ENCODE measurements around the gene RELB. TPM values are rescaled to one million over a fixed set of nuclear protein-coding genes. Genes with fewer than 3 reads are reported as not detected.

RELB gene
- total and polyA plus RNA-seq, 9 of the 15 experiments (the other 6 are each of a cell fraction or from before 2014, with no cell fraction given), result 0.15 to 1.1 (median 0.28) TPM; not detected in 2

- TF ChIP-seq ZBTB40 (IDR thresholded peaks at IDR 0.05) (no peak), ZBTB40 (CRISPR knock-in tag; IDR thresholded peaks at IDR 0.05) (no peak), HNRNPLL (IDR thresholded peaks at IDR 0.05; ENCODE audit: low read depth, low read length, poor library complexity, severe bottlenecking) (no peak), SMAD4 (CRISPR knock-in tag; conservative IDR thresholded peaks at IDR 0.05) (no peak), CEBPZ (IDR thresholded peaks at IDR 0.05; ENCODE audit: borderline replicate concordance, low read depth, low read length) (no peak), HMG20A (CRISPR knock-in tag; conservative IDR thresholded peaks at IDR 0.05) (no peak), NRF1 (conservative IDR thresholded peaks at IDR 0.05 in 1 of 2, IDR thresholded peaks at IDR 0.05 in 1 of 2) (no peak), SETDB1 (IDR thresholded peaks at IDR 0.05; ENCODE audit: low read length) (no peak), SMARCA5 (IDR thresholded peaks at IDR 0.05) (no peak), SREBF1 (IDR thresholded peaks at IDR 0.05; ENCODE audit: borderline replicate concordance, low read depth, low read length) (no peak), ZNF586 (CRISPR knock-in tag; conservative IDR thresholded peaks at IDR 0.05) (no peak), ZKSCAN8 (CRISPR knock-in tag; IDR thresholded peaks at IDR 0.05) (no peak), ZNF584 (CRISPR knock-in tag; IDR thresholded peaks at IDR 0.05; ENCODE audit: low read depth) (no peak), CTBP1 (IDR thresholded peaks at IDR 0.05; ENCODE audit: borderline replicate concordance) (peak; percentile 65; the same call in 1 of the 2 replicates), KDM2B (CRISPR knock-in tag; IDR thresholded peaks at IDR 0.05) (no peak), ZNF785 (CRISPR knock-in tag; IDR thresholded peaks at IDR 0.05) (no peak)
Measured at GRCh38 chr19:45058622-45059159, 57.4 kb downstream of the RELB start (continued).

Data from K562 (cell line).